ENCODE results near the gene HPS4. TPM values are rescaled to one million over a fixed set of nuclear protein-coding genes. Genes with fewer than 3 reads are reported as not detected.

HPS4 gene
- total RNA-seq, 2 experiments from 2014 or later: 77.4 to 89.6 TPM

- Histone ChIP-seq H2AFZ (ENCODE audit: low read length) (no peak overlapping the region), H3K79me2 (ENCODE audit: insufficient read depth, low read depth, low read length) (no peaks in the 10 kb centered on the region), H3K4me3 (ENCODE audit: low read depth, low read length, poor library complexity, severe bottlenecking) (no peak overlapping the region), H4K20me1 (ENCODE audit: insufficient read depth, low read length) (no peaks in the 10 kb centered on the region), H3K36me3 (ENCODE audit: insufficient read depth, low read length) (no peaks in the 10 kb centered on the region), H3K9me3 (ENCODE audit: low read length) (no peaks in the 10 kb centered on the region), H3K4me1 (ENCODE audit: insufficient read depth, low read length, poor library complexity, severe bottlenecking) (no peaks in the 10 kb centered on the region), H3K4me2 (ENCODE audit: low read length) (no peak overlapping the region), H3K27ac (ENCODE audit: low read depth, low read length, poor library complexity, severe bottlenecking) (no peak overlapping the region), H3K9me2 (ENCODE audit: insufficient read depth, low read length) (no peaks in the 10 kb centered on the region)
- no peak for TF ChIP-seq CTCF (conservative IDR thresholded peaks at IDR 0.05; ENCODE audit: low read length)
- TF ChIP-seq EZH2phosphoT487 (IDR thresholded peaks at IDR 0.05; ENCODE audit: borderline replicate concordance, low read depth, low read length): no peak
- POLR2A ChIA-PET: interaction anchor here (0.6 kb wide), 1 partner anchor 32 kb away, joined by 3 read pairs; no protein-coding TSS in a partner anchor
- CTCF ChIA-PET (ENCODE audit: unreplicated experiment): no interaction called here
- no peak for DNase-seq (ENCODE audit: low spot score)
- intact Hi-C loops (cut with micrococcal nuclease; ENCODE audit: unreplicated experiment): no loop called here
- BruUV-seq (replicated peaks): no TSS peak
Observed at GRCh38 chr22:26416670-26417276, 66.8 kb downstream of the HPS4 start.

- TF ChIP-seq CTCF (conservative IDR thresholded peaks at IDR 0.05; ENCODE audit: low read length) (no peak), EZH2phosphoT487 (IDR thresholded peaks at IDR 0.05; ENCODE audit: borderline replicate concordance, low read depth, low read length) (no peak)
- ChIA-PET POLR2A (interaction anchor here (0.5 kb wide), 1 partner anchor 28 kb away, joined by 3 read pairs; no protein-coding TSS in a partner anchor), CTCF (ENCODE audit: unreplicated experiment) (no interaction called here)
- no peak for DNase-seq (ENCODE audit: low spot score)
- Histone ChIP-seq H3K27ac (ENCODE audit: low read depth, low read length, poor library complexity, severe bottlenecking) (no peak overlapping the region), H2AFZ (ENCODE audit: low read length) (no peak overlapping the region), H3K4me1 (ENCODE audit: insufficient read depth, low read length, poor library complexity, severe bottlenecking) (no peaks in the 10 kb centered on the region), H3K9me2 (ENCODE audit: insufficient read depth, low read length) (no peaks in the 10 kb centered on the region), H3K4me2 (ENCODE audit: low read length) (no peak overlapping the region), H3K9me3 (ENCODE audit: low read length) (no peaks in the 10 kb centered on the region), H3K4me3 (ENCODE audit: low read depth, low read length, poor library complexity, severe bottlenecking) (no peak overlapping the region), H3K79me2 (ENCODE audit: insufficient read depth, low read depth, low read length) (no peaks in the 10 kb centered on the region), H4K20me1 (ENCODE audit: insufficient read depth, low read length) (no peaks in the 10 kb centered on the region), H3K36me3 (ENCODE audit: insufficient read depth, low read length) (no peaks in the 10 kb centered on the region)
- intact Hi-C loops (cut with micrococcal nuclease; ENCODE audit: unreplicated experiment): no loop called here
- BruUV-seq (replicated peaks): no TSS peak
Observed at GRCh38 chr22:26416256-26416655, 67.3 kb downstream of the HPS4 start.

- BruUV-seq (replicated peaks): no TSS peak
- no peaks in the 10 kb centered on the region for H4K20me1 ChIP-seq (ENCODE audit: insufficient read depth, low read length)
- no peaks in the 10 kb centered on the region for H3K4me1 ChIP-seq (ENCODE audit: insufficient read depth, low read length, poor library complexity, severe bottlenecking)
- H3K79me2 ChIP-seq (ENCODE audit: insufficient read depth, low read depth, low read length): no peaks in the 10 kb centered on the region
- H3K36me3 ChIP-seq (ENCODE audit: insufficient read depth, low read length): no peaks in the 10 kb centered on the region
- no peak overlapping the region for H3K4me3 ChIP-seq (ENCODE audit: low read depth, low read length, poor library complexity, severe bottlenecking)
- intact Hi-C loops (cut with micrococcal nuclease; ENCODE audit: unreplicated experiment): no loop called here
- DNase-seq (ENCODE audit: low spot score): no peak
- POLR2A ChIA-PET: interaction anchor here (0.6 kb wide), 1 partner anchor 15 kb away, joined by 3 read pairs; no protein-coding TSS in a partner anchor
- CTCF ChIA-PET (ENCODE audit: unreplicated experiment): no interaction called here
- no peak overlapping the region for H3K27ac ChIP-seq (ENCODE audit: low read depth, low read length, poor library complexity, severe bottlenecking)
- H3K9me2 ChIP-seq (ENCODE audit: insufficient read depth, low read length): no peaks in the 10 kb centered on the region
- H2AFZ ChIP-seq (ENCODE audit: low read length): no peak overlapping the region
- H3K4me2 ChIP-seq (ENCODE audit: low read length): no peak overlapping the region
- TF ChIP-seq EZH2phosphoT487 (IDR thresholded peaks at IDR 0.05; ENCODE audit: borderline replicate concordance, low read depth, low read length) (no peak), CTCF (conservative IDR thresholded peaks at IDR 0.05; ENCODE audit: low read length) (no peak)
- H3K9me3 ChIP-seq (ENCODE audit: low read length): no peaks in the 10 kb centered on the region
Observed at GRCh38 chr22:26414347-26414746, 69.2 kb downstream of the HPS4 start.
